ENCODE measurements around the gene MGAM2. TPM values are rescaled to one million over a fixed set of nuclear protein-coding genes. Genes with fewer than 3 reads are reported as not detected.

MGAM2 gene
- total RNA-seq, 1 experiment from 2014 or later, result 0.10 TPM

- no peak overlapping the region for H3K27ac ChIP-seq (ENCODE audit: low read length)
- no peak for ATAC-seq
- H3K4me3 ChIP-seq (ENCODE audit: low read depth in 2 of 2, low read length in 2 of 2), result no peak overlapping the region
- POLR2A ChIA-PET, result no interaction called here
- no peaks in the 10 kb centered on the region for H3K27me3 ChIP-seq (ENCODE audit: control insufficient read depth, insufficient read depth, low read length)
- H3K36me3 ChIP-seq (ENCODE audit: control insufficient read depth, insufficient read depth, low read length), result no peaks in the 10 kb centered on the region
- in situ Hi-C loops (cut with HindIII; ENCODE audit: low pct_unique_long_range_greater_than_20kb, low sequenced_read_pairs), result no loop called here
- DNase-seq (ENCODE audit: low read depth, low spot score), result no peak
- intact Hi-C loops (cut with micrococcal nuclease; ENCODE audit: unreplicated experiment), result no loop called here
- CTCF ChIA-PET, result no interaction called here
- no TSS peak for BruUV-seq (replicated peaks)
- H3K4me1 ChIP-seq (ENCODE audit: control insufficient read depth, insufficient read depth, low read length), result no peaks in the 10 kb centered on the region
- no peaks in the 10 kb centered on the region for H3K9me3 ChIP-seq (ENCODE audit: control insufficient read depth, insufficient read depth, low read depth, low read length)
- TF ChIP-seq TCF7L2 (IDR thresholded peaks at IDR 0.05; ENCODE audit: low read depth, low read length) (no peak), SIN3A (IDR thresholded peaks at IDR 0.05; ENCODE audit: borderline replicate concordance, insufficient read depth, low read depth, low read length) (no peak), REST (IDR thresholded peaks at IDR 0.05; ENCODE audit: insufficient read depth in 1 of 2, low read depth in 2 of 2, low read length in 1 of 2) (no peak), POLR2AphosphoS5 (IDR thresholded peaks at IDR 0.05; ENCODE audit: low read depth, low read length) (no peak)
- TF ChIP-seq, protein P1, sequence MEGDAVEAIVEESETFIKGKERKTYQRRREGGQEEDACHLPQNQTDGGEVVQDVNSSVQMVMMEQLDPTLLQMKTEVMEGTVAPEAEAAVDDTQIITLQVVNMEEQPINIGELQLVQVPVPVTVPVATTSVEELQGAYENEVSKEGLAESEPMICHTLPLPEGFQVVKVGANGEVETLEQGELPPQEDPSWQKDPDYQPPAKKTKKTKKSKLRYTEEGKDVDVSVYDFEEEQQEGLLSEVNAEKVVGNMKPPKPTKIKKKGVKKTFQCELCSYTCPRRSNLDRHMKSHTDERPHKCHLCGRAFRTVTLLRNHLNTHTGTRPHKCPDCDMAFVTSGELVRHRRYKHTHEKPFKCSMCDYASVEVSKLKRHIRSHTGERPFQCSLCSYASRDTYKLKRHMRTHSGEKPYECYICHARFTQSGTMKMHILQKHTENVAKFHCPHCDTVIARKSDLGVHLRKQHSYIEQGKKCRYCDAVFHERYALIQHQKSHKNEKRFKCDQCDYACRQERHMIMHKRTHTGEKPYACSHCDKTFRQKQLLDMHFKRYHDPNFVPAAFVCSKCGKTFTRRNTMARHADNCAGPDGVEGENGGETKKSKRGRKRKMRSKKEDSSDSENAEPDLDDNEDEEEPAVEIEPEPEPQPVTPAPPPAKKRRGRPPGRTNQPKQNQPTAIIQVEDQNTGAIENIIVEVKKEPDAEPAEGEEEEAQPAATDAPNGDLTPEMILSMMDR (IDR thresholded peaks at IDR 0.05), result no peak
These were observed 2.7 kb downstream of the MGAM2 start for GRCh38 chr7:142114207-142114606.

DNA sequence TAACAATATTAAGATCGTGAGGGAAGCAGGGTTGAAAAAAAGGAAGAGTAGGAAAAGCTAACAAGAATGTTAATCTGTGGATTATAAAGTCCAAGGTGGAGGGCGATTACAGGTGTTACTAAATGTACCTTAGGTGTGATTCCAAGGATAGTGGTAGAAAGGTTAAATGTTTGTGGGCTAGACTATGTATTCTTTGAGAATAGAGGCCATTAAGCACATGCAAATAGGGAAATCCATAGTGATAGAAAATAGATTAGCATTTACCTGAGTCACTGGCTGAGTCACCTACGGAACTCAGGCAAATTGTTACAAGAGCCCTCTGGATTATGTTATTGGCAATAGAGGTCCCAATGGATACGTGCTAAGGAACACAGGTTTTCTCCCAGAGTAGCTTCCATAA lies 9.0 kb downstream of the MGAM2 start:
- H3K9me3 ChIP-seq (ENCODE audit: control insufficient read depth, insufficient read depth, low read depth, low read length), result no peaks in the 10 kb centered on the region
- in situ Hi-C loops (cut with HindIII; ENCODE audit: low pct_unique_long_range_greater_than_20kb, low sequenced_read_pairs) (no loop called here), intact Hi-C loops (cut with micrococcal nuclease; ENCODE audit: unreplicated experiment) (no loop called here)
- BruUV-seq (replicated peaks), result no TSS peak
- H3K27me3 ChIP-seq (ENCODE audit: control insufficient read depth, insufficient read depth, low read length), result no peaks in the 10 kb centered on the region
- DNase-seq (ENCODE audit: low read depth, low spot score) (no peak), ATAC-seq (no peak)
- no peak overlapping the region for H3K27ac ChIP-seq (ENCODE audit: low read length)
- no peaks in the 10 kb centered on the region for H3K36me3 ChIP-seq (ENCODE audit: control insufficient read depth, insufficient read depth, low read length)
- TF ChIP-seq SIN3A (IDR thresholded peaks at IDR 0.05; ENCODE audit: borderline replicate concordance, insufficient read depth, low read depth, low read length) (no peak), POLR2AphosphoS5 (IDR thresholded peaks at IDR 0.05; ENCODE audit: low read depth, low read length) (no peak), TCF7L2 (IDR thresholded peaks at IDR 0.05; ENCODE audit: low read depth, low read length) (no peak), REST (IDR thresholded peaks at IDR 0.05; ENCODE audit: insufficient read depth in 1 of 2, low read depth in 2 of 2, low read length in 1 of 2) (no peak)
- TF ChIP-seq, protein P1 (IDR thresholded peaks at IDR 0.05), result no peak
- no peak overlapping the region for H3K4me3 ChIP-seq (ENCODE audit: low read depth in 2 of 2, low read length in 2 of 2)
- CTCF ChIA-PET, result no interaction called here
- POLR2A ChIA-PET, result no interaction called here
- no peaks in the 10 kb centered on the region for H3K4me1 ChIP-seq (ENCODE audit: control insufficient read depth, insufficient read depth, low read length)

Data from Panc1 (cell line).